ENCODE data around the gene INTS14. TPM values are rescaled to one million over a fixed set of nuclear protein-coding genes. Genes with fewer than 3 reads are reported as not detected.

The INTS14 gene
- total and polyA plus RNA-seq, 10 donors = 17.2 to 71.3 (median 38.9) TPM

GRCh38 chr15:65579762-65580161, 31.2 kb downstream of the INTS14 start:
- TF ChIP-seq, protein P1, sequence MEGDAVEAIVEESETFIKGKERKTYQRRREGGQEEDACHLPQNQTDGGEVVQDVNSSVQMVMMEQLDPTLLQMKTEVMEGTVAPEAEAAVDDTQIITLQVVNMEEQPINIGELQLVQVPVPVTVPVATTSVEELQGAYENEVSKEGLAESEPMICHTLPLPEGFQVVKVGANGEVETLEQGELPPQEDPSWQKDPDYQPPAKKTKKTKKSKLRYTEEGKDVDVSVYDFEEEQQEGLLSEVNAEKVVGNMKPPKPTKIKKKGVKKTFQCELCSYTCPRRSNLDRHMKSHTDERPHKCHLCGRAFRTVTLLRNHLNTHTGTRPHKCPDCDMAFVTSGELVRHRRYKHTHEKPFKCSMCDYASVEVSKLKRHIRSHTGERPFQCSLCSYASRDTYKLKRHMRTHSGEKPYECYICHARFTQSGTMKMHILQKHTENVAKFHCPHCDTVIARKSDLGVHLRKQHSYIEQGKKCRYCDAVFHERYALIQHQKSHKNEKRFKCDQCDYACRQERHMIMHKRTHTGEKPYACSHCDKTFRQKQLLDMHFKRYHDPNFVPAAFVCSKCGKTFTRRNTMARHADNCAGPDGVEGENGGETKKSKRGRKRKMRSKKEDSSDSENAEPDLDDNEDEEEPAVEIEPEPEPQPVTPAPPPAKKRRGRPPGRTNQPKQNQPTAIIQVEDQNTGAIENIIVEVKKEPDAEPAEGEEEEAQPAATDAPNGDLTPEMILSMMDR (IDR thresholded peaks at IDR 0.05 in 8 of 11, conservative IDR thresholded peaks at IDR 0.05 in 3 of 11) = no peak
- TF ChIP-seq POLR2AphosphoS5 (IDR thresholded peaks at IDR 0.05) (no peak), POLR2A (IDR thresholded peaks at IDR 0.05) (no peak)
- Histone ChIP-seq H3K4me1 (peaks cover 13 to 41% (median 24%) of the 10 kb centered on the region in 6 donors), H3K27me3 (replicated peaks in 1 of 7) (no peaks in the 10 kb centered on the region), H3K4me3 (no peak overlapping the region), H3K9me3 (no peaks in the 10 kb centered on the region), H3K36me3 (peaks cover 0 to 99% (median 55%) of the 10 kb centered on the region in 6 donors), H3K27ac (peak overlapping the region in 1 of 8 donors; percentile 53)
- intact Hi-C loops (cut with DNase I; ENCODE audit: low total_unique reads) = no loop called here
- WGBS, 5 donors = 86 to 91% (median 90%) methylated on average over 3 of the region's 3 CpGs
- no peak for DNase-seq

- Histone ChIP-seq H3K27ac (peak overlapping the region in 5 of 8 donors; percentile 7 to 53 (median 39)), H3K4me3 (no peak overlapping the region), H3K36me3 (peaks cover 0 to 98% (median 52%) of the 10 kb centered on the region in 6 donors), H3K27me3 (replicated peaks in 1 of 7) (no peaks in the 10 kb centered on the region), H3K4me1 (peaks cover 9 to 34% (median 18%) of the 10 kb centered on the region in 6 donors), H3K9me3 (no peaks in the 10 kb centered on the region)
- WGBS, 5 donors = 69 to 75% (median 73%) methylated on average over 8 of the region's 8 CpGs
- TF ChIP-seq POLR2A (IDR thresholded peaks at IDR 0.05) = no peak
- TF ChIP-seq, protein P1 (IDR thresholded peaks at IDR 0.05 in 8 of 11, conservative IDR thresholded peaks at IDR 0.05 in 3 of 11) = no peak
- TF ChIP-seq POLR2AphosphoS5 (IDR thresholded peaks at IDR 0.05) = no peak
- intact Hi-C loops (cut with DNase I; ENCODE audit: low total_unique reads) = no loop called here
- no peak for DNase-seq
Observed at GRCh38 chr15:65578904-65579728, 31.8 kb downstream of the INTS14 start.

DNA sequence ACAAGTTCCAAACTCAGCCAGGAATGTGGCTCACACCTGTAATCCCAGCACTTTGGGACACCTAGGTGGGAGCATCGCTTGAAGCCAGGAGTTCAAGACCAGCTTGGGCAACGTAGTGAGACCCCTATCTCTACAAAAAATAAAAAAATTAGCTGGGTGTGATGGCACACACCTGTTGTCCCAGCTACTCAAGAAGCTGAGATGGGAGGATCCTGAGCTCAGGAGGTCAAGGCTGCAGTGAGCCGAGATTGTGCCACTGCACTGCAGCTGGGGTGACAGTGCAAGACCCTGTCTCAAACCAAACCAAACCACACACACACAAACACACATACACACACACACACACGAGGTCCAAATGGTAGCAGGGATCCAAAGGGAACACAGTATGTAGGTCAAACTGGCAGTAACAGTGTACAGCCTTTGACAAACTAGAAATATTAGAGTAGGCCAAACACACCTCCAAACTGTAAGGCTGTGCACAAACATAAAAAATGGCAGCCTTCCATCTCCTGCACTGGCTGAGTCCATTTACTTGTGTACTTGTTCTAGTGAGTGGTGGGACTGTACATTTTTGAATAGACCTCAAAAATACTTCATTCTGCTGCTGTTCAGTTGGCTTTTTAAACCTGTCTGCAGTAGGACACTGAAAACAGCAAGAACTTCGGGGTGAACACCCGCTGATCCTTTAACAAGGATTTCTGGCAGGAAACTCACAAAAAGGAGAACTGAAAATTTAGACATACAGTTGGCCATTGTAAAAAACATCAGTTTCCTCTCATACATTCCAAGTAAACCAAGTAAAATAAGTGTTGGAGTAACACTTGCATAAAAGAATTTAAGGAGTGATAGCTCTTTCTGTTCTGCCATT, 33.6 kb downstream of the INTS14 start:
- DNase-seq = no peak
- TF ChIP-seq POLR2A (IDR thresholded peaks at IDR 0.05) = no peak
- TF ChIP-seq, protein P1 (IDR thresholded peaks at IDR 0.05 in 8 of 11, conservative IDR thresholded peaks at IDR 0.05 in 3 of 11) = no peak
- TF ChIP-seq POLR2AphosphoS5 (IDR thresholded peaks at IDR 0.05) = peak in 1 of 3 donors; percentile 13
- H3K27me3 ChIP-seq (replicated peaks in 1 of 7) = no peaks in the 10 kb centered on the region
- intact Hi-C loops (cut with DNase I; ENCODE audit: low total_unique reads) = no loop called here
- peaks cover 0 to 18% (median 5%) of the 10 kb centered on the region in 6 donors for H3K4me1 ChIP-seq
- H3K9me3 ChIP-seq = no peaks in the 10 kb centered on the region
- H3K4me3 ChIP-seq = no peak overlapping the region
- WGBS, 5 donors = 64 to 71% (median 69%) methylated on average over 6 of the region's 6 CpGs
- H3K36me3 ChIP-seq = peaks cover 0 to 97% (median 46%) of the 10 kb centered on the region in 6 donors
- H3K27ac ChIP-seq = peak overlapping the region in 3 of 8 donors; percentile 1 to 53 (median 15)

Measured in spleen (tissue), 11 donors.